Measurements from ENCODE around the gene BCAR3. TPM values are rescaled to one million over a fixed set of nuclear protein-coding genes. Genes with fewer than 3 reads are reported as not detected.

The BCAR3 gene
- total and polyA plus RNA-seq, 8 donors, result 15.5 to 26.0 (median 18.9) TPM

DNA sequence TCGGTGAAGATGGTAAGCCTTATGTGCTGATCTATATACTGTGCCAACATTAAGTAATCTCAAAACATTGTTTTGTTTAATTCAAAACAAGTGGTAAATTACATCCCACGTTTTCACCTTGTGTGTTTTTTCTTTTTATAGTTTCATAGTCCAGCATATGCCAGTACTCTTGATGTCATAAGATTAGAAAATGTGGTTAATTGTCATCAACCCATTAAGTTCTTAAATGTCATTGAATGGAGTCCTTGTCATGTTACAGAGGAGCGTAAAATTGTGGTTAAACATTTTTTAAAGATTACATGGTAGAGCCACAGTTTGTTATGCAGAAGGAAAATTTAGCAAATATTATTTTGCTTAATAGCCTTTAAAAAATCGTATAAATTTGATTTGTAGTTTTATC is 140.6 kb downstream of the BCAR3 start:
- Histone ChIP-seq H3K4me3 (no peak overlapping the region), H3K36me3 (no peaks in the 10 kb centered on the region), H3K4me1 (no peaks in the 10 kb centered on the region), H3K9me3 (no peaks in the 10 kb centered on the region), H3K27ac (no peak overlapping the region), H3K27me3 (no peaks in the 10 kb centered on the region)
- TF ChIP-seq CTCF (IDR thresholded peaks at IDR 0.05), result no peak
- intact Hi-C loops (cut with DNase I), result no loop called here
- ATAC-seq (no peak), DNase-seq (no peak)

DNA sequence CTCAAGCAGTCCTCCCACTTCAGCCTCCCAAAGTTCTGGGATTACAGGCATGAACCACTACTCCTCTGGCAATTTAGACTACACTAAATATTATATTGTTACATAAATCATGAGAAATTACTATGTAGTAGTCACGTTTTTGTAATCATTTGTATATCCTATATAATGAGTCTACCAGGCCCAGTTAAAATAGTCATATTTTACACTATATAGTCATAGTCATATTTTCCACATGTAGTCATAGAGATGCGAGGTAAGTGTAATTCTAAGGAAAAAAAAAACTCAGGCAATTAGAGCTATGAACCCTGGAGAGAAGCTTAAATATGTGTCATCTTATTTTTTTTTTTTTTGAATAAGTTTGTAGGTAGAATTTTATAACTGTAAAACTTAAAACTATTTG is 143.7 kb downstream of the BCAR3 start:
- Histone ChIP-seq H3K4me1 (no peaks in the 10 kb centered on the region), H3K27me3 (no peaks in the 10 kb centered on the region), H3K36me3 (no peaks in the 10 kb centered on the region), H3K9me3 (no peaks in the 10 kb centered on the region), H3K27ac (no peak overlapping the region), H3K4me3 (no peak overlapping the region)
- intact Hi-C loops (cut with DNase I), result no loop called here
- ATAC-seq (no peak), DNase-seq (no peak)
- TF ChIP-seq CTCF (IDR thresholded peaks at IDR 0.05), result no peak

GRCh38 chr1:93537396-93537795 is 144.2 kb downstream of the BCAR3 start:
- intact Hi-C loops (cut with DNase I), result no loop called here
- ATAC-seq (no peak), DNase-seq (no peak)
- no peaks in the 10 kb centered on the region for H3K9me3 ChIP-seq
- no peak overlapping the region for H3K4me3 ChIP-seq
- no peaks in the 10 kb centered on the region for H3K4me1 ChIP-seq
- H3K27me3 ChIP-seq, result no peaks in the 10 kb centered on the region
- no peaks in the 10 kb centered on the region for H3K36me3 ChIP-seq
- TF ChIP-seq CTCF (IDR thresholded peaks at IDR 0.05), result no peak
- no peak overlapping the region for H3K27ac ChIP-seq

DNA sequence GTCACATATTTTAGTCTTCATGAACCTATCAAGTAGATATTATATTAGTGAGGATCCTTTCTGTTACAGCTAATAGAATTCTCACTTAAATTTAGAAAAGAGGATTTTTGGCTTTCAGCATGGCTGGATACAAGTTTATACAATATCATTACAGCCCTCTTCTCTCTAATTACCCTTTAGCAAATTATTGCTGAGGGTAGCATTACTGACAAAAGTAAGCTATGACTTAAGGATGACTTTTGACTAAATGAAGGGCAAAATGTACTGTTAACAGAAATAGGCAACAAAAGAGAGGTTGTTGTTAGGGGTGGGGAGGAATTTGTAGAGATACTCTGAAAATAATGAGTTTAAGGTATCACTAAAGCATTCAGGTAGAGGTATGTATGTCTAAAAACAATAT is 148.0 kb downstream of the BCAR3 start:
- Histone ChIP-seq H3K27me3 (no peaks in the 10 kb centered on the region), H3K4me3 (no peak overlapping the region), H3K36me3 (no peaks in the 10 kb centered on the region), H3K4me1 (no peaks in the 10 kb centered on the region), H3K27ac (no peak overlapping the region), H3K9me3 (no peaks in the 10 kb centered on the region)
- intact Hi-C loops (cut with DNase I), result no loop called here
- DNase-seq (no peak), ATAC-seq (no peak)
- no peak for TF ChIP-seq CTCF (IDR thresholded peaks at IDR 0.05)

DNA sequence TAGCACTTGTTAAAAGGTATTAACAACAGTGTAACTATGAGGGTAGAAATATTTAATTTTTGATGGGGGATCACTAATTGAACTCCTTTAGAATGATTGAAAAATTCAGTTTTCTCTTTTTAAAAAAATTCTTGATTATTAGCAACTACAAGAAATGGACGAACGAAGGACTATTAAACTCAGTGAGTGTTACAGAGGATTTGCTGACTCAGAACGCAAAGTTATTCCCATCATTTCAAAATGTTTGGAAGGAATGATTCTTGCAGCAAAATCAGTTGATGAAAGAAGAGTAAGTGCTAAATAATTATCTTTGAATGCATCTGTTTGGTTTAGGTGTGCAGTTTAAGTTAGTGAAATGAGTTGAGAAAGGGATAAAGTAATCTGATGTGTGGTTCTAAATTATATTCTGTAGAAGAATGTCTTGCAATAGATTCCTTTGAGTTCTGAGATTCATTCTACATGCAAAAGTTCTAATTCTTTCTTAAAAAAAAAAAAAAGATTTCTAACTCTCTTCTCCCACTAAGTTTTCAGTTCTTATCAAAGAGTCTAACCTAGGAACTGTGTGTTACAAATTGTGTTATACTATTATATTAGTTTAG is 148.8 kb downstream of the BCAR3 start:
- H3K36me3 ChIP-seq, result no peaks in the 10 kb centered on the region
- DNase-seq (no peak), ATAC-seq (no peak)
- H3K9me3 ChIP-seq, result no peaks in the 10 kb centered on the region
- H3K27ac ChIP-seq, result no peak overlapping the region
- intact Hi-C loops (cut with DNase I), result no loop called here
- no peak for TF ChIP-seq CTCF (IDR thresholded peaks at IDR 0.05)
- H3K4me1 ChIP-seq, result no peaks in the 10 kb centered on the region
- no peaks in the 10 kb centered on the region for H3K27me3 ChIP-seq
- no peak overlapping the region for H3K4me3 ChIP-seq
